WTC11 (cell line): ENCODE data around the gene TSACC.

Experiments used
- CREB1 ChIP-seq: sonication (generic); formaldehyde crosslinking; IDR thresholded peaks from 2 replicates; pipeline ENCODE4 v1.8.0; 2023; ENCODE audit warnings: mild to moderate bottlenecking, missing genetic modification reagents
- CREM ChIP-seq: sonication (generic); formaldehyde crosslinking; IDR thresholded peaks from 2 replicates; pipeline ENCODE4 v1.8.1; 2022; ENCODE audit warnings: mild to moderate bottlenecking, missing genetic modification reagents, moderate library complexity
- E2F4 ChIP-seq: sonication (generic); formaldehyde crosslinking; IDR thresholded peaks from 2 replicates; pipeline ENCODE4 v1.8.1; 2022; ENCODE audit warnings: low read depth, mild to moderate bottlenecking, moderate library complexity, missing genetic modification reagents, borderline replicate concordance
- ESRRA ChIP-seq: sonication (generic); formaldehyde crosslinking; IDR thresholded peaks from 2 replicates; pipeline ENCODE4 v1.8.1; 2022; ENCODE audit warnings: mild to moderate bottlenecking, missing genetic modification reagents, borderline replicate concordance
- FOXJ3 ChIP-seq: sonication (generic); formaldehyde crosslinking; IDR thresholded peaks from 2 replicates; pipeline ENCODE4 v1.9.0; 2021; ENCODE audit warnings: missing genetic modification reagents, mild to moderate bottlenecking, borderline replicate concordance
- NR1H2 ChIP-seq: sonication (generic); formaldehyde crosslinking; IDR thresholded peaks from 2 replicates; pipeline ENCODE4 v1.9.0; 2021; ENCODE audit warnings: mild to moderate bottlenecking, moderate library complexity, missing genetic modification reagents
- SOX15 ChIP-seq: fragments of 250-450 bp; sonication (Bioruptor Pico); IDR thresholded peaks from 2 replicates; pipeline ENCODE4 v1.9.0; 2021; ENCODE audit warnings: mild to moderate bottlenecking
- TF ChIP-seq, protein P1 (sequence below): fragments of 200-600 bp; IDR thresholded peaks from 2 replicates; pipeline ENCODE4 v1.8.0; 2022; ENCODE audit warnings: antibody characterized with exemption
- TF ChIP-seq, protein P2 (sequence below): sonication (generic); formaldehyde crosslinking; IDR thresholded peaks from 2 replicates; pipeline ENCODE4 v1.8.0; 2023; ENCODE audit warnings: missing genetic modification reagents, mild to moderate bottlenecking, borderline replicate concordance

GRCh38 chr1:156365754-156366153 is 27.4 kb downstream of the TSACC start:
- TF ChIP-seq, protein P1, sequence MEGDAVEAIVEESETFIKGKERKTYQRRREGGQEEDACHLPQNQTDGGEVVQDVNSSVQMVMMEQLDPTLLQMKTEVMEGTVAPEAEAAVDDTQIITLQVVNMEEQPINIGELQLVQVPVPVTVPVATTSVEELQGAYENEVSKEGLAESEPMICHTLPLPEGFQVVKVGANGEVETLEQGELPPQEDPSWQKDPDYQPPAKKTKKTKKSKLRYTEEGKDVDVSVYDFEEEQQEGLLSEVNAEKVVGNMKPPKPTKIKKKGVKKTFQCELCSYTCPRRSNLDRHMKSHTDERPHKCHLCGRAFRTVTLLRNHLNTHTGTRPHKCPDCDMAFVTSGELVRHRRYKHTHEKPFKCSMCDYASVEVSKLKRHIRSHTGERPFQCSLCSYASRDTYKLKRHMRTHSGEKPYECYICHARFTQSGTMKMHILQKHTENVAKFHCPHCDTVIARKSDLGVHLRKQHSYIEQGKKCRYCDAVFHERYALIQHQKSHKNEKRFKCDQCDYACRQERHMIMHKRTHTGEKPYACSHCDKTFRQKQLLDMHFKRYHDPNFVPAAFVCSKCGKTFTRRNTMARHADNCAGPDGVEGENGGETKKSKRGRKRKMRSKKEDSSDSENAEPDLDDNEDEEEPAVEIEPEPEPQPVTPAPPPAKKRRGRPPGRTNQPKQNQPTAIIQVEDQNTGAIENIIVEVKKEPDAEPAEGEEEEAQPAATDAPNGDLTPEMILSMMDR: no peak
- TF ChIP-seq ESRRA (CRISPR knock-in tag): no peak
- no peak for TF ChIP-seq FOXJ3
- no peak for TF ChIP-seq E2F4
- TF ChIP-seq CREM (CRISPR knock-in tag): no peak
- TF ChIP-seq, protein P2, sequence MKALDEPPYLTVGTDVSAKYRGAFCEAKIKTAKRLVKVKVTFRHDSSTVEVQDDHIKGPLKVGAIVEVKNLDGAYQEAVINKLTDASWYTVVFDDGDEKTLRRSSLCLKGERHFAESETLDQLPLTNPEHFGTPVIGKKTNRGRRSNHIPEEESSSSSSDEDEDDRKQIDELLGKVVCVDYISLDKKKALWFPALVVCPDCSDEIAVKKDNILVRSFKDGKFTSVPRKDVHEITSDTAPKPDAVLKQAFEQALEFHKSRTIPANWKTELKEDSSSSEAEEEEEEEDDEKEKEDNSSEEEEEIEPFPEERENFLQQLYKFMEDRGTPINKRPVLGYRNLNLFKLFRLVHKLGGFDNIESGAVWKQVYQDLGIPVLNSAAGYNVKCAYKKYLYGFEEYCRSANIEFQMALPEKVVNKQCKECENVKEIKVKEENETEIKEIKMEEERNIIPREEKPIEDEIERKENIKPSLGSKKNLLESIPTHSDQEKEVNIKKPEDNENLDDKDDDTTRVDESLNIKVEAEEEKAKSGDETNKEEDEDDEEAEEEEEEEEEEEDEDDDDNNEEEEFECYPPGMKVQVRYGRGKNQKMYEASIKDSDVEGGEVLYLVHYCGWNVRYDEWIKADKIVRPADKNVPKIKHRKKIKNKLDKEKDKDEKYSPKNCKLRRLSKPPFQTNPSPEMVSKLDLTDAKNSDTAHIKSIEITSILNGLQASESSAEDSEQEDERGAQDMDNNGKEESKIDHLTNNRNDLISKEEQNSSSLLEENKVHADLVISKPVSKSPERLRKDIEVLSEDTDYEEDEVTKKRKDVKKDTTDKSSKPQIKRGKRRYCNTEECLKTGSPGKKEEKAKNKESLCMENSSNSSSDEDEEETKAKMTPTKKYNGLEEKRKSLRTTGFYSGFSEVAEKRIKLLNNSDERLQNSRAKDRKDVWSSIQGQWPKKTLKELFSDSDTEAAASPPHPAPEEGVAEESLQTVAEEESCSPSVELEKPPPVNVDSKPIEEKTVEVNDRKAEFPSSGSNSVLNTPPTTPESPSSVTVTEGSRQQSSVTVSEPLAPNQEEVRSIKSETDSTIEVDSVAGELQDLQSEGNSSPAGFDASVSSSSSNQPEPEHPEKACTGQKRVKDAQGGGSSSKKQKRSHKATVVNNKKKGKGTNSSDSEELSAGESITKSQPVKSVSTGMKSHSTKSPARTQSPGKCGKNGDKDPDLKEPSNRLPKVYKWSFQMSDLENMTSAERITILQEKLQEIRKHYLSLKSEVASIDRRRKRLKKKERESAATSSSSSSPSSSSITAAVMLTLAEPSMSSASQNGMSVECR: no peak
- TF ChIP-seq CREB1 (CRISPR knock-in tag): no peak
- no peak for TF ChIP-seq SOX15
- TF ChIP-seq NR1H2 (CRISPR knock-in tag): no peak
